ENCODE measurements around the gene UBR1. TPM values are rescaled to one million over a fixed set of nuclear protein-coding genes. Genes with fewer than 3 reads are reported as not detected.
"Not testable (repeated sequence)": the region's sequence is repeated elsewhere in the genome, so short reads cannot be mapped to it uniquely, and the experiment has no call there.

UBR1 gene
- polyA plus RNA-seq, 1 donor from 2014 or later: 33.5 TPM

- Histone ChIP-seq H3F3A (ENCODE audit: insufficient read depth, low read length, poor library complexity, severe bottlenecking) (peaks cover 3% of the 10 kb centered on the region), H3K27me3 (ENCODE audit: insufficient read depth, low read depth, low read length) (no peaks in the 10 kb centered on the region), H3K4me2 (ENCODE audit: low read length) (no peak overlapping the region), H3K27ac (ENCODE audit: low read length) (no peak overlapping the region), H3K9ac (ENCODE audit: low read length) (no peak overlapping the region), H3K79me2 (replicated peaks; ENCODE audit: insufficient read depth, low read length) (peaks cover 30% of the 10 kb centered on the region), H2AFZ (ENCODE audit: low read depth, low read length) (no peak overlapping the region), H3K9me2 (ENCODE audit: insufficient read depth, low read length) (no peaks in the 10 kb centered on the region), H4K20me1 (ENCODE audit: insufficient read depth) (no peaks in the 10 kb centered on the region), H3K9me3 (ENCODE audit: low read length) (no peaks in the 10 kb centered on the region), H3K36me3 (ENCODE audit: insufficient read depth, low read length) (no peaks in the 10 kb centered on the region), H3K4me3 (ENCODE audit: low read length) (no peak overlapping the region)
- no peak for TF ChIP-seq MXI1 (conservative IDR thresholded peaks at IDR 0.05; ENCODE audit: poor library complexity, severe bottlenecking)
Observed at GRCh38 chr15:42903388-42904324, 202.2 kb downstream of the UBR1 start.

GRCh38 chr15:42893911-42894310 is 211.9 kb downstream of the UBR1 start:
- not testable (repeated sequence) for H3K79me2 ChIP-seq (replicated peaks; ENCODE audit: insufficient read depth, low read length); H3K4me3 ChIP-seq (ENCODE audit: low read length); H4K20me1 ChIP-seq (ENCODE audit: insufficient read depth); H3K9me2 ChIP-seq (ENCODE audit: insufficient read depth, low read length); H3K9me3 ChIP-seq (ENCODE audit: low read length); H3F3A ChIP-seq (ENCODE audit: insufficient read depth, low read length, poor library complexity, severe bottlenecking); H3K36me3 ChIP-seq (ENCODE audit: insufficient read depth, low read length); H2AFZ ChIP-seq (ENCODE audit: low read depth, low read length); H3K27ac ChIP-seq (ENCODE audit: low read length); H3K27me3 ChIP-seq (ENCODE audit: insufficient read depth, low read depth, low read length); H3K9ac ChIP-seq (ENCODE audit: low read length); H3K4me2 ChIP-seq (ENCODE audit: low read length)

Small RNA genes lying within 50 kb of the gene (small RNA-seq; reads per million reads assigned to genes)
- 0 reads per million in 3 experiments for gene AC068724.2

Other genes with a start within 250 kb of the UBR1 start
- 15.2 TPM in 2 replicates for gene TTBK2, start 185.3 kb downstream of the UBR1 start, polyA plus RNA-seq
- gene TMEM62, start 27.5 kb upstream of the UBR1 start, polyA plus RNA-seq: 8.7 and 14.3 TPM in 2 replicates
- 67.6 and 89.2 TPM in 2 replicates for gene CCNDBP1, start 79.4 kb upstream of the UBR1 start, polyA plus RNA-seq
- gene EPB42, start 115.0 kb upstream of the UBR1 start, polyA plus RNA-seq: not detected in 2 replicates
- gene TGM5, start 160.9 kb upstream of the UBR1 start, polyA plus RNA-seq: not detected in 2 replicates
- gene TGM7, start 196.2 kb upstream of the UBR1 start, polyA plus RNA-seq: not detected in 2 replicates
- 10.3 TPM in 2 replicates for gene LCMT2, start 224.5 kb upstream of the UBR1 start, polyA plus RNA-seq